PFSK-1 (cell line): ENCODE data around the gene MITD1.

Experiments
- FOXP2 ChIP-seq: optimal IDR thresholded peaks from 2 replicates; pipeline ENCODE3; 2011; ENCODE audit warnings: borderline replicate concordance, control low read depth, inconsistent platforms; ENCODE audit not compliant: insufficient read depth; ENCODE audit errors: extremely low read length, extremely low read depth
- POLR2AphosphoS5 ChIP-seq: IDR thresholded peaks from 2 replicates; pipeline ENCODE4 v1.6.1; 2012; ENCODE audit warnings: low read depth, mild to moderate bottlenecking, control low read depth, low read length, moderate library complexity
- REST ChIP-seq, 2 experiments: IDR thresholded peaks; 2 replicates each; pipeline versions ENCODE4 v1.6.1 to v1.8.0; 2011 to 2012; ENCODE audit warnings: low read depth in 2 of 2, low read length in 2 of 2, control low read depth in 1 of 2, inconsistent platforms in 1 of 2, mild to moderate bottlenecking in 1 of 2, moderate library complexity in 1 of 2; ENCODE audit not compliant: insufficient read depth in 1 of 2
- SIN3A ChIP-seq: IDR thresholded peaks from 2 replicates; pipeline ENCODE4 v1.6.1; 2012; ENCODE audit warnings: mild to moderate bottlenecking, low read length, moderate library complexity, borderline replicate concordance; ENCODE audit not compliant: insufficient read depth
- TAF1 ChIP-seq: IDR thresholded peaks from 2 replicates; pipeline ENCODE4 v1.6.1; 2012; ENCODE audit warnings: low read length, control low read depth, borderline replicate concordance; ENCODE audit not compliant: insufficient read depth

MITD1 gene

GRCh38 chr2:99139003-99139402, 41.9 kb downstream of the MITD1 start:
- TF ChIP-seq TAF1 (no peak), REST (IDR thresholded peaks at IDR 0.05; ENCODE audit: insufficient read depth in 1 of 2, low read depth in 2 of 2, low read length in 2 of 2) (no peak), FOXP2 (no peak), POLR2AphosphoS5 (no peak), SIN3A (no peak)

GRCh38 chr2:99127981-99128380, 52.9 kb downstream of the MITD1 start:
- TF ChIP-seq TAF1 (no peak), POLR2AphosphoS5 (no peak), SIN3A (no peak), REST (IDR thresholded peaks at IDR 0.05; ENCODE audit: insufficient read depth in 1 of 2, low read depth in 2 of 2, low read length in 2 of 2) (no peak), FOXP2 (no peak)
